ENCODE results near the gene LRRC43.

DNA sequence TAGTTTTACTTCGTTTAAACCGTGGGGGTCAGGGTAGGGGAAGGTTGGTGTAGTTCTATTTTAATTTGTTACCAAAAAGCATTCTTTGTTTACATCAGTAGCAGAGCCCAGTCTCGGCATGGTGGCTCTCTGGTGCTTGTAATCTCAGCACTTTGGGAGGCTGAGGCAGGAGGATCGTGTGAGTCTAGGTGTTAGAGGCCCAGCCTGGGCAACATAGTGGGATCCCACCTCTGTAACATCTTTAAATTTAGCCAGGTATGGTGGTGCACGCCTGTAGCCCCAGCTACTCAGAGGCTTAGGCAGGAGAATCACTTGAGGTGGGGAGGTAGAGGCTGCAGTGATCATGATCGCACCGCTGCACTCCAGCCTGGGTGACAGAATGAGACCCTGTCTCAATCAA, 2.2 kb downstream of the LRRC43 start:
- TF ChIP-seq EZH2 (IDR thresholded peaks at IDR 0.05; ENCODE audit: low read depth, unreplicated experiment) (no peak), CTCF (conservative IDR thresholded peaks at IDR 0.05; ENCODE audit: low read depth in 2 of 2) (no peak), ZNF331 (CRISPR knock-in tag; IDR thresholded peaks at IDR 0.05; ENCODE audit: low read depth) (no peak), REST (IDR thresholded peaks at IDR 0.05; ENCODE audit: unreplicated experiment) (no peak)

Measured in GM23338 (cell line).